Esophagus muscularis mucosa (tissue), 4 donors: ENCODE data around the gene COX4I1. TPM values are rescaled to one million over a fixed set of nuclear protein-coding genes. Genes with fewer than 3 reads are reported as not detected.

ENCODE experiments used
- DNase-seq: peaks from one replicate; pipeline ENCODE4 v3.0.0-alpha.2; 2017; ENCODE audit errors: extremely low spot score
- H3K27ac ChIP-seq, 4 donors: fragments of 200-600 bp; sonication (generic); replicated peaks in 1 of 4; 1 replicate in 3 of 4; 2 replicates in 1 of 4; pipeline ENCODE4 v1.5.1; 2016 to 2019; ENCODE audit warnings: mild to moderate bottlenecking in 1 of 4
- H3K27me3 ChIP-seq, 4 donors: fragments of 200-600 bp; sonication (generic); one replicate each; pipeline versions ENCODE4 v1.5.1 to v1.6.0; 2016 to 2019
- H3K36me3 ChIP-seq, 4 donors: fragments of 200-600 bp; sonication (generic); one replicate each; pipeline ENCODE4 v1.5.1; 2016 to 2019
- H3K4me1 ChIP-seq, 4 donors: fragments of 200-600 bp; sonication (generic); one replicate each; pipeline ENCODE4 v1.5.1; 2016 to 2019
- H3K4me3 ChIP-seq, 4 donors: fragments of 200-600 bp; sonication (generic); 1 replicate in 2 of 4; 2 replicates in 2 of 4; pipeline ENCODE4 v1.5.1; 2016 to 2019; ENCODE audit warnings: mild to moderate bottlenecking in 4 of 4, moderate library complexity in 1 of 4
- H3K9me3 ChIP-seq, 4 donors: fragments of 200-600 bp; sonication (generic); 1 replicate in 3 of 4; 2 replicates in 1 of 4; pipeline ENCODE4 v1.5.1; 2016 to 2019
- EP300 ChIP-seq: sonication (generic); formaldehyde crosslinking; IDR thresholded peaks from one replicate; pipeline ENCODE4 v1.6.1; 2017; ENCODE audit warnings: antibody characterized with exemption
- POLR2A ChIP-seq: fragments of 450-650 bp; IDR thresholded peaks from one replicate; pipeline ENCODE4 v1.6.1; 2017; ENCODE audit warnings: antibody characterized with exemption, moderate library complexity, mild to moderate bottlenecking, low read depth
- POLR2AphosphoS5 ChIP-seq, 2 donors: sonication (generic); formaldehyde crosslinking; IDR thresholded peaks; one replicate each; pipeline ENCODE4 v1.6.1; 2017; ENCODE audit warnings: antibody characterized with exemption in 2 of 2
- WGBS: methylation state at CpG from one replicate; pipeline ENCODE4 v1.1.5; 2018; 5-methylcytosine and 5-hydroxymethylcytosine counted together
- intact Hi-C: fragments of 100-400 bp; cut with DNase I; formaldehyde crosslinking; loops from one replicate; pipeline ENCODE4 v1.15.1; 2023
- total RNA-seq, 4 donors: library from RNA; depleted of rRNA; stranded (reverse); fragments of >200 nt; gene quantifications; one replicate each; pipeline versions ENCODE4 v1.1.0 to v1.2.1, GENCODE V29; 2016
- TF ChIP-seq, protein P1 (sequence below), 3 experiments: fragments of 200-600 bp in 2 of 3; fragments of 450-650 bp in 1 of 3; sonication (generic) in 2 of 3; IDR thresholded peaks; one replicate each; pipeline ENCODE4 v1.5.1; 2017 to 2019; ENCODE audit warnings: antibody characterized with exemption in 3 of 3, mild to moderate bottlenecking in 2 of 3, moderate library complexity in 1 of 3

Gene COX4I1
- total RNA-seq, 4 donors from 2014 or later, result 555 to 640 (median 575) TPM

DNA sequence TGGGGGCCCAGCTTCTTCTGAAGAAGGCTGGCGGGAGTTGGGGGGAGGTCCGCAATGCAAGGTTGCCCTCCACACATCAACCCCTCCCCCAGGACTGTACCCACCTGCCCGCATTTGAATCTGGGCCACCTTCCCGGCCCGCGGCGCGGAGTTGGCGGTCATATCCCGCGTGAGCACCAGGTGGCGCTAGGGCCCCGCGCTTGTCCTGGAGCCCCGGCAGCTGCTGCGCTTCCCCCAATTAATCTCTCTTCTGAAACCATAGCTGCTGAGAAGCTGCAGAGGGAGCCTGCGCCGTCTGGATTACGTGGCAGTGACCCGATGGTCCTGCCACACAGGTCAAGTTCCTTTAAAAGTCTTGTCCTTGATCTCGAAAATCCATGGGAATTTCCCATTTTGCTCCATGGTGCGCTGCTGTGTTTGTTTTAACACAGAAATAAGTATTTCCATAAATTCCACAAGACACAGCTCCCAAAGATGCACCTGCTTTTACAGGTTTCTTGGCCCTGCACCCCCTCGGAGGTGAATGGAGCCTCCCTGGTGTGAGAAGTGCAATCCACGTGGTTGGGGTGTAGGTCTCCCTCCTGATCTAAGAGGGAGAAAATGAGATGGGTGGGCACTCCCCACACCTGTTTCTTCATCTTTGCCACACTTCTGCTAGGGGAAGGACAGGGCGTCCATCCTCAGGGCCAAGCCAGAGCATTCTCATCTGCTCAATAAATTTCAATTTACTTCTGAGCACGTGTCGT is 22.1 kb downstream of the COX4I1 start:
- peak; percentile 95 for DNase-seq
- WGBS, result 33% methylated on average over 11 of the region's 27 CpGs
- H3K36me3 ChIP-seq, result no peaks in the 10 kb centered on the region
- TF ChIP-seq POLR2A (no peak), POLR2AphosphoS5 (IDR thresholded peaks at IDR 0.05) (peak in 1 of 2 donors; percentile 62), EP300 (no peak)
- TF ChIP-seq, protein P1, sequence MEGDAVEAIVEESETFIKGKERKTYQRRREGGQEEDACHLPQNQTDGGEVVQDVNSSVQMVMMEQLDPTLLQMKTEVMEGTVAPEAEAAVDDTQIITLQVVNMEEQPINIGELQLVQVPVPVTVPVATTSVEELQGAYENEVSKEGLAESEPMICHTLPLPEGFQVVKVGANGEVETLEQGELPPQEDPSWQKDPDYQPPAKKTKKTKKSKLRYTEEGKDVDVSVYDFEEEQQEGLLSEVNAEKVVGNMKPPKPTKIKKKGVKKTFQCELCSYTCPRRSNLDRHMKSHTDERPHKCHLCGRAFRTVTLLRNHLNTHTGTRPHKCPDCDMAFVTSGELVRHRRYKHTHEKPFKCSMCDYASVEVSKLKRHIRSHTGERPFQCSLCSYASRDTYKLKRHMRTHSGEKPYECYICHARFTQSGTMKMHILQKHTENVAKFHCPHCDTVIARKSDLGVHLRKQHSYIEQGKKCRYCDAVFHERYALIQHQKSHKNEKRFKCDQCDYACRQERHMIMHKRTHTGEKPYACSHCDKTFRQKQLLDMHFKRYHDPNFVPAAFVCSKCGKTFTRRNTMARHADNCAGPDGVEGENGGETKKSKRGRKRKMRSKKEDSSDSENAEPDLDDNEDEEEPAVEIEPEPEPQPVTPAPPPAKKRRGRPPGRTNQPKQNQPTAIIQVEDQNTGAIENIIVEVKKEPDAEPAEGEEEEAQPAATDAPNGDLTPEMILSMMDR (IDR thresholded peaks at IDR 0.05), result peak; percentile 98 to 99 (median 98)
- intact Hi-C loops, result loop anchor here (1.0 to 5.0 kb wide), 3 partner anchors 166 to 701 kb away; no protein-coding TSS in a partner anchor
- no peaks in the 10 kb centered on the region for H3K27me3 ChIP-seq
- no peaks in the 10 kb centered on the region for H3K9me3 ChIP-seq
- H3K4me3 ChIP-seq, result no peak overlapping the region
- no peak overlapping the region for H3K27ac ChIP-seq
- H3K4me1 ChIP-seq, result peaks cover 7 to 23% (median 15%) of the 10 kb centered on the region in 4 donors

DNA sequence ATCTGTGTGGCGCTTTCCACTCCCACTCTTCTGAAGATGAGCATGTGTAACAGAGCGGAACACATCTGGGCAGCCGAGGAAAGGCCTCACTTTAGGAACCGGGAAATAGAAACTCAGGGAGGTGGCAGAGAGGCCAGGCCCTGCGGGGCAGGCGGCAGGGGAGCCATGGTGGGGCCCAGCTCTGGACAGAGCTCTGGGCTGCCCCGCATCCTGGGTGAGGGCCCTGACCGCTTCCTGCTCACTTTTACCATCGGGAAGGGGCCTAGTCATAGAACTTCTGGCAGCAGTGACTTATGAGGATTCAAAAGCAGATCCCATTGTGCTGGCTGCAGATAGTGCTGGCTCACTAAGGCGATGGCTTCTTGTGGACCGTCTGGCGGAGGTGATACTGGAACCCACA is 22.6 kb downstream of the COX4I1 start:
- H3K27me3 ChIP-seq, result no peaks in the 10 kb centered on the region
- peaks cover 7 to 23% (median 15%) of the 10 kb centered on the region in 4 donors for H3K4me1 ChIP-seq
- no peaks in the 10 kb centered on the region for H3K9me3 ChIP-seq
- intact Hi-C loops, result loop anchor here (5.0 kb wide), 1 partner anchor 700 kb away; no protein-coding TSS in a partner anchor
- no peaks in the 10 kb centered on the region for H3K36me3 ChIP-seq
- no peak for DNase-seq
- TF ChIP-seq POLR2AphosphoS5 (IDR thresholded peaks at IDR 0.05), result no peak
- TF ChIP-seq, protein P1 (IDR thresholded peaks at IDR 0.05), result no peak
- TF ChIP-seq EP300, result no peak
- no peak for TF ChIP-seq POLR2A
- WGBS, result 94% methylated on average over 12 of the region's 12 CpGs
- H3K27ac ChIP-seq, result no peak overlapping the region
- no peak overlapping the region for H3K4me3 ChIP-seq

DNA sequence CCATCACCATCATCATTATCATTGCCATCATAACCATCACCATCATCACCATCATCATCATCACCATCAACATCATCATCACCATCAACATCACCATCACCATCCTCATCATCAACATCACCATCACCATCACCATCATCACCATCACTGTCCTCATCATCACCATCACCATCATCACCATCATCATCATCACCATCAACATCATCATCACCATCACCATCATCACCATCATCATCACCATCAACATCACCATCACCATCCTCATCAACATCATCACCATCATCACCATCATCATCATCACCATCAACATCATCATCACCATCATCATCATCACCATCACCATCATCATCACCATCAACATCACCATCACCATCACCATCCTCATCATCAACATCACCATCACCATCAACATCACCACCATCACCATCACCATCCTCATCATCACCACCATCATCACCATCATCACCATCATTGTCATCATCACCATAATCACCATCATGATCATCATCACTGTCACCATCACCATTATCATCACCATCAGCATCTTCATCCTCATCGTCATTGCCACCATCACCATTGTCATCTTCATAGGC is 23.9 kb downstream of the COX4I1 start:
- Histone ChIP-seq H3K4me1 (peaks cover 7 to 32% (median 23%) of the 10 kb centered on the region in 4 donors), H3K27ac (no peak overlapping the region), H3K9me3 (no peaks in the 10 kb centered on the region), H3K27me3 (no peaks in the 10 kb centered on the region), H3K4me3 (no peak overlapping the region), H3K36me3 (no peaks in the 10 kb centered on the region)
- intact Hi-C loops, result loop anchor here (5.0 kb wide), 1 partner anchor 699 kb away; no protein-coding TSS in a partner anchor
- 100% methylated on average over 1 of the region's 1 CpG for WGBS
- DNase-seq, result no peak
- no peak for TF ChIP-seq EP300
- TF ChIP-seq, protein P1 (IDR thresholded peaks at IDR 0.05), result no peak
- TF ChIP-seq POLR2AphosphoS5 (IDR thresholded peaks at IDR 0.05), result no peak
- TF ChIP-seq POLR2A, result no peak

DNA sequence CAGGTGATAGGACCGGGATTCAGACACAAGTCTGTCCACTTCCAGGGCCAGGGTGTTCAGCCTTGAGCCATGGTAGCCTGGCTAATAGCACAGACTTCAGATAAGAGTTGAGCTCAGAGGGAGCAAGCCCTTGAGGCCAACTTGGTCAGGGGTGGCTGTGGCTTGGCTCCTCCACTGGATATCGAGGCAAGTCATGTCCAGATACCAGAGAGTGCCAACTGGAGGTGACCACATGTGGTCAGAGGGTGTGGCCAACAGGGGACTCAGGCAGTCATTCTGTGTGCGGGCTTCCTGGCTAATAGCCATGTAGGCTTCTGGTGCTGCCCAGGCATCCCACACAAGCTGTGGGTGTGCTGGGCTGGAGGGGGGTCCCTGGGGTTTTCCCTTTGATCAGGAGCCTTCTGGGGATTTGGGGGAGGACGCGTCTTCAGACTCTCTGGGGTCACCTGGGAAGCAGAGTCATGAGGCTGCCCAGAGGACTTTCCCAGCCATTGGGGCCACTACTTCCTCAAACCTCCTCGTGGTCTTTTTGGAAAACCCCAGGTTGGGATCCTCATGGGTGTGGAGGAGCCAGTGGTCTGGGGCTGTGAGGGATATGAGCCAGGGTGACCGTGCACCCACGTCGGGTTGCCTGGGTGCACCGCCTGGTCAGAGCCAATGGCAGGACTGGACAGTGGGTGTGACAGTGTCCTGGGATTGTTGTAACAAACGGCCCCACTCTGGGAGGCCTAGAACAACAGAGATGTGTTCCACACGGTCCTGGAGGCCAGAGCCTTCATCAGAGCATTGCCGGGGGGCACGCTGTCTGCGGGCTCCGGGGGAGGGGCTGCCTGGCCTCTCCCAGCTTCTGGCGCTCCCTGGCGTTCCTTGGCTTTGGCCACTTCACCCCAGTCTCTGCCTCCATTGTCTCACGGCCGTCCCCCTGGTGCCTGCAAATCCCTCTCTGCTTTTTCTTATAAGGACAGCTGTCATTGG is 25.0 kb downstream of the COX4I1 start:
- Histone ChIP-seq H3K4me3 (no peak overlapping the region), H3K27me3 (no peaks in the 10 kb centered on the region), H3K36me3 (no peaks in the 10 kb centered on the region), H3K27ac (no peak overlapping the region), H3K4me1 (peaks cover 7 to 28% (median 20%) of the 10 kb centered on the region in 4 donors), H3K9me3 (no peaks in the 10 kb centered on the region)
- 78% methylated on average over 13 of the region's 20 CpGs for WGBS
- DNase-seq, result no peak
- intact Hi-C loops, result loop anchor here (5.0 kb wide), 1 partner anchor 698 kb away; no protein-coding TSS in a partner anchor
- TF ChIP-seq, protein P1 (IDR thresholded peaks at IDR 0.05), result no peak
- TF ChIP-seq POLR2AphosphoS5 (IDR thresholded peaks at IDR 0.05) (no peak), POLR2A (no peak), EP300 (no peak)
